A673 (cell line): ENCODE data around the gene HPS1.

Experiments
- CTCF ChIP-seq: fragments of 300-800, 200-600 bp; sonication (generic); conservative IDR thresholded peaks from 2 replicates; pipeline ENCODE4 v1.5.1; 2017; ENCODE audit warnings: low read depth, mild to moderate bottlenecking, antibody characterized with exemption, low read length, moderate library complexity, mixed read lengths
- EZH2 ChIP-seq: fragments of 200-600 bp; sonication (generic); IDR thresholded peaks from 2 replicates; pipeline ENCODE4 v1.6.1; 2017; ENCODE audit warnings: borderline replicate concordance, low read depth, mild to moderate bottlenecking, mixed read lengths, antibody characterized with exemption, low read length; ENCODE audit not compliant: poor library complexity, severe bottlenecking

GRCh38 chr10:98415731-98416119 is 31.0 kb downstream of the HPS1 start:
- TF ChIP-seq CTCF (no peak), EZH2 (no peak)
